CD4-positive, alpha-beta T cell treated with Interleukin-15 for 4 hours (primary cell): ENCODE measurements around the gene DHX32.
"Not testable (repeated sequence)": the region's sequence is repeated elsewhere in the genome, so short reads cannot be mapped to it uniquely, and the experiment has no call there.

ENCODE experiments used
- DNase-seq: peaks from one replicate; pipeline ENCODE4 v3.0.0-alpha.2; 2020; ENCODE audit warnings: low spot score

The DHX32 gene

DNA sequence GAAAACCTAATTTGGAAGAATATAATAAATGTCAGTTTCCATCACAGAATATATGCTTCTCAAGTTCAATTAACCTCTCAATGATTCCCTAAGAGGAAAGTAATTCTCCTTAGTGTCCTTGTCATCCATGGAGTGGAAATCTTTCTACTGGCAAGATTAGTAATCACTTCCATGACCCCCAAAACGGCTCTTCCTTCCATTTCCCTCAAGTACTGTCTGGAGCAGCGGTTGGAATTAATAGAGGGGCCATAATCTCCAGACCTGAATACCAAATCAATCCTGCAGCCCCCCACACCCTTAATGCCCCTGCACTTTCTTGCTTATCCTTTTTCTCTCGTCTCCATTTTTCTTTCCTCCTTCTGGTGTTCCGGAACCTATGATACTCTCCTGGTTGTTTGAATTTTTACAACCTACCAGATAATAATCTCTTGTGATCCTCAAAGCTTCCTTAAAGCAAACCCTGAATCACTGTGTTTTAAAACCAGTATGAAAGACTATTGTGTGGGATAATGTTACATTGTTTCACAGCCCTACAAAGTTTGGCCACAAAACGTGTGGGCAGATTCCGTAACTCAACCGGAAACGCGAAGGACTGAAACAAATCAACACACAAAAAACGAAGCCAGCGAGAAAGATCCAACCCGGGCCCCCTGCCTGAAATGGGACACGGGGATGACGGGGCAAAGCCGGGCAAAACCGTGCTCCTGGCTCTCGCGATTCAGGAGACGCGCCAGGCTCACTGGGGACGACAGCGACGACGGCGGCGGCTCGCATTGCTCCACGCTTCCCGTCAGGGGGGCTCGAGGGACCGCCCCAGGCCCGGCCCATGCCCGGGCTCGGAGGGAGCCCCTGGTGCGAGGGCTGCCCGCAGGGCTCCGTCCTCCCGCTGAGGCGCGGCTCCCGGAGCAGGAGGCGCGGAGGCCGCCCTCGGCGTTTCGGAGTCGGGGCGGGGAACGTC is 14.3 kb upstream of the DHX32 start:
- DNase-seq, result not testable (repeated sequence)

DNA sequence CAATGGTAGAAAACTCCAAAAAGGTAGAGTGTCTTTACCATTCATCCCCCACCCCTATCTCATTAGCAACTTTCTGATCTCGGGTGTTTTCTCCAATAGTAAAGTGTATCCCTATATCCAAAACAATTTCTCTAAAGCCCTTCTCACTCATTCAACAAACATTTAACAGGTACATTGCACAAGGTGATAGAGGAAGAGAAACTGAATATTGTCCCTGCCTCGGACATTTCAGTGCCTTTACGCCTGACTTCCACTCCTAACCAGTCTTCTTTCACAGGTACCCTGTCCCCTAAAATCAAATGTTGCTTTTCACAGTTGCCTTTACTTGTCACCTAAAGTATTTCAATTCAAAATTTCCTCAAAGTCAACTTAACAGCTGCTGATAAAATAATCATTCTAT is 13.1 kb upstream of the DHX32 start:
- not testable (repeated sequence) for DNase-seq

DNA sequence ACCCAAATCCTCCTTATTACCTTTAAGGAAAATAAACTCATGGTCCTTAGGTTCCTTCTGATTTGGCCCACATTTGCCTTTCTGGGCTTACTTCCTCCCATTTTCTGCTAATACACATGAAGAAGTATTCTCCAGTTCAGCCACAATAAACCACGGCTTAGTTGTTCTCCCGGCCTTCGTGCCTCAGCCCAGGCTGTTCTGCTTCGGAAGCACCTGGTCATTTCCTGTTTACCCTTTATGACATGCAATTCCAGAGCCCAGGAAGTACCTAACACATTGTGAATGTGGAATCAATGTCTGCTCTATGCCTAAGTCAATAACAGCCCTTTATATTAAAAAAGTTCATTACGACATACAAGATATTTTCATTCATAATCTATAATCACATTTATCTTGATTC is 11.3 kb upstream of the DHX32 start:
- not testable (repeated sequence) for DNase-seq

DNA sequence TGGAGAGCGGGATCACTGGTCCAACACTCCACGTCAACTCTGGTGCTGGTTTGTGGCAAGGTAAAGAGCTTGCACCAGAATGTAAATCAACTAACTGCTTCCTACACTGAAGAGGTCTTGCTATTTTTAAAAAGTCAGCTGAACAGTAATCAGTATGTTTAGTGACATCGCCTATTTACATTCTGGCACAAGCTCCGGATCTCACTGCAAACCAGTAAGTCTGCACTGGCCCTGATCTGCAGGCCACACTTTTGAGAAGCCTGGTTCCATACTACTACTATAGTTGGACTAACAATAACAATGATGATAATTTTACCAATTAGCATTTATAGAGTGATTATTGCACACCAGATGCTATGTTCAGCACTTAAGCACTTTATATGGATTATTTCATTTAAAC is 8.3 kb upstream of the DHX32 start:
- DNase-seq, result not testable (repeated sequence)

DNA sequence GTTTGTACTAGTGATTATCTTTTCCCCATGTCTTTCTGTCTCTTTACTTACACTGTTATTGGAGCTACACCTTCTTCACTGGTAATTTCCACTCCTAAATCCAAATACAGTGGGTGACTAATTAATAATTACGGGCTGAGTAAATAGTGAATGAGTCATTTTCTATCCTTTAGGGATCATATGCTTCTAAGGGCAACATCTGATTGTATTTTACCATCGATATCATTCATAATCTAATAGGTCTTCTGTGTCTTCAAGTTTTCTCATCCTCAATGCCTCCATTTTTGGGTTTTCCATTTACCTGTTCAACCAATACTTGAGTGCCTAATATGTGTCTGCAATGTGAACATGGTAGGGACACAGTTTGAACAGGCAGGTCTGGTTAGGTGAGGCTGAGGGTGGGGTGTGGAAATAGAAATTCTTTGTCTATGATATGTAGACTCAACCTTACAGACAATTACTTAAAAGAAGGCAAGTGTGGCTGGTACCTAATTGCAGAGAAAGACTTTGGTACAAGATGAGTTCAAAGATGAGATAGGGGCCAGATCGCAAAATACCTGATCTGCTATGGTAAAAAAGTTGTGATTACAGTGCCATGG is 5.9 kb upstream of the DHX32 start:
- no peak for DNase-seq

DNA sequence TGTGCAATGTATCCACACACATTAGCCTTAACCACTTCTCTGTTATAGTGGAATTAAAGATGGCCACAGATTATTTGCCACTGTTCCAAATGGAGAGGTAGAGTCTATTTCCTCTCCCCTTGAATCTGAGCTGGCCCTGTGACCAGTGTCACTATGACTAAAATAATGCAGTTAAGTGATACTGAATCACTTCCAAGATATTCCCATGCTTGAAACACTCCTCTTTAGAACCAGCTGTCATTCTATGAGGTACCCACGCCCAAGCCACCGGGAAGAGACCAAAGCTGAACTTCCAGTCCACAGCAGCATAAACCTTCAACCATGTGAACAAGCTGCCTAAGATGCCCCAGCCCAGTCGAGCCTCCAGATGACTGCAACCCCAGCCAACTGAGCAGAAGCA is 2.1 kb upstream of the DHX32 start:
- DNase-seq, result no peak

DNA sequence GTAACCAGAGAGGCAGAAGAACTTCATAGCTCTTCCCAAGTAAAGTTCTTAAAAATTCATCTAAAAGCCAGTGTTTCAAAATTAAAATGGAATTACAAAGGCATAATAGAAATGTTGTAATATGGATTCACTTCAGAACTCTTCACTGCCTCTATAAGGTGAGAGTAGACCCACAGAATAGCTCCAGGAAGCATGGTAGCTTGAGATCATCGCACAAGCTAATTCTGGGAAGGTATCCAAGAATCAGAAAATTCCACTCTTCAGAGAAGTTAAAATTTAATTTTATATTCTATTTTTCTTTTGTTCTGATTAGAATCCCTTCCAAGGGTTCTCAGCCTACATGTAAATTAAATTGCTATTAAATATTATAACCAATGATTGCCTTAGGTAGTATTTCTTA is 1.5 kb upstream of the DHX32 start:
- no peak for DNase-seq

DNA sequence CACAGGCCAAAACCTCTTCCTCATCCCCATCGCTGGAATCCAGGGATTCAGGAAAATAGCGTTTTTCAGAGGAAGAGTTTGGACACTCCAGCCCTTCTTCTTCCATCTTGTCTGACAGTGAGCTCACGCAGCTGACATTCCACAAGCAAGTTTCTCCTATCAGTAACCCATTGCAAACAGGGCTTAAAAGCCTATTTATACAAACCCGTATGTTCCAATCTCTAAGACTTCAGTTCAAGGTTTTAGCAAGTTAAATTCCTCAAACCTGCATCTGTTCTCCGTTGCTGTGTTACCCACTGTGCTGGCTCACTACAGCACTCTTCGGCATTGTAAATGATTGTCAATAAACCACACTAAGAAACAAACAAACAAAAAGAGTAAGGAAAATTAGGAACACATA is 373 bp downstream of the DHX32 start:
- no peak for DNase-seq

DNA sequence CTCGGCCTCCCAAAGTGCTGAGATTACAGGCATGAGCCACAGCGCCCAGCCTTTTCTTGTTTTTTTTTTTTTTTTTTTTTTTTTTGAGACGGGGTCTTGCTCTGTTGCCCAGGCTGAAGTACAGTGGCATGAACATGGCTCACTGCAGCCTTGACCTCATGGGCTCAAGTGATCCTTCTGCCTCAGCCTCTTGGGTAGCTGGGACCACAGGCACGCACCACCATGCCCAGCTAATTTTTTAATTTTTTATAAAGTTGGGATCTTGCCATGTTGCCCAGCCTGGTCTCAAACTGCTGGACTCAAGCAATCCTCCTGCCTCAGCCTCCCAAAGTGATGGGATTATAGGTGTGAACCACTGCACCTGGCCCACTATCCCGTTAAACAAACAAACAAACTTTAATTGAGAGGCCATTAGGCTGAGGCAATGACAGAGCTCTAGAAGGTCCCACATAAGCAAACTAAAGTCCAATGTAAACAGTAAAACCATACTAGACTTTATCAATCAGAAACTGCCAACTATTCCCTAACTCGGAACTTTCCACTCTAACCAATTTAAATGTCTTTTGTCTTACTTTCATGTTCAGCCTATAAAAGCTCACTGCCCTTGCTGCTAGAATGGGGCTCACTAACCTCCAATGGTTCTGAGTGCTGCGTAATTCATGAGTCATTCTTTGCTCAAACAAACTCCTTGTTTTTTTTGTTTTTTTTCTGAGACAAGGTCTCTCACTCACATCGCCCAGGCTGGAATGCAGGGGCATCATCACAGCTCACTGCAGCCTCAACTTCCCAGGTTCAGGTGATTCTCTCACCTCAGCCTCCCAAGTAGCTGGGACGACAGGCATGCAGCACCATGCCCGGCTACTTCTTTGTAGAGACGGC is 1.9 kb downstream of the DHX32 start:
- DNase-seq, result no peak

DNA sequence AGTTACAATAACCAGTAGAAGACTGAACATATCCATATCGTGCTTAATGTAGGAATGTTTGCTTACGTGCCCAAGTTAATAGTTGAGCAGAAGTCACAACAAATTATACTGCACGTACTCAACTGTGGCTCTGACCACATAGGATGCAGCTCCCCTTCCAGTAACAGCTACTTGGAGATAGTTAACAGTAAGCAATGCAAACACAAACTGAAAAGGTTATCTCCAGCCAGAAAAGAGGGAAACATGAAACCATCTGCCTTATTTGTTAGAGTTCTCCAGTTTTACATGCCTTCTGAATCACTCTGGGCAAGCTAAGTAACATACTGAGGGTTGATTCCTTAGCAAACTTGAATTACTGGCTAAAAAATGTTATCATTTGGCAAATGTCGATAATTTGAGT is 9.8 kb downstream of the DHX32 start:
- DNase-seq, result no peak

DNA sequence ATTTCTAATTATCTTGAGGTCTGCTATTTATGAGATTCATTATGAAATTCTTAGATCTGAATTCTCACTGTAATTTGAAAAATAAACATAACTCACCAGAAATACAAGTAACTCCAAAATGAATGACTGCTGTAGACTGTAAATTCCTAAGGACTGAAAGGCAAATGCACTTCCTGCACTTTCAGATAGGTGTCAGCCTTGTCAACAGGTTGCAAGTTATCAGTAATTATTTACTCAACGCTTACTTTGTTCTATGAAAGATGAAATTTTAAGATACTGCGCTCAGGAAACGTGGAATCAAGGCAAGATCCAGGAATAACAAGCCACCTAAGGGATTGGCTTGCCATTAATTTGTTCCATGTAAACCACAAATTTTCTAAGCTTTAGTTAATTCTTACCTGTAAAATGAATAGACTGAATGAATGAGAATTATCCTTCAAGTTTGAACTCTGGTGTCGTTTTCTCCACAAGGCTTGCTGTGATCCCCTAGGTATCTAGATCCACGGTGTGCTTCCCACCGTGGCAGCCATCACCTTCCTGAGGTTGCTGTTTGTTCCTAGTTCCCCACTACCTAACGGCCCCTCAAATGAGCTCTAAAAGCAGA is 12.6 kb downstream of the DHX32 start:
- DNase-seq, result peak; percentile 10

DNA sequence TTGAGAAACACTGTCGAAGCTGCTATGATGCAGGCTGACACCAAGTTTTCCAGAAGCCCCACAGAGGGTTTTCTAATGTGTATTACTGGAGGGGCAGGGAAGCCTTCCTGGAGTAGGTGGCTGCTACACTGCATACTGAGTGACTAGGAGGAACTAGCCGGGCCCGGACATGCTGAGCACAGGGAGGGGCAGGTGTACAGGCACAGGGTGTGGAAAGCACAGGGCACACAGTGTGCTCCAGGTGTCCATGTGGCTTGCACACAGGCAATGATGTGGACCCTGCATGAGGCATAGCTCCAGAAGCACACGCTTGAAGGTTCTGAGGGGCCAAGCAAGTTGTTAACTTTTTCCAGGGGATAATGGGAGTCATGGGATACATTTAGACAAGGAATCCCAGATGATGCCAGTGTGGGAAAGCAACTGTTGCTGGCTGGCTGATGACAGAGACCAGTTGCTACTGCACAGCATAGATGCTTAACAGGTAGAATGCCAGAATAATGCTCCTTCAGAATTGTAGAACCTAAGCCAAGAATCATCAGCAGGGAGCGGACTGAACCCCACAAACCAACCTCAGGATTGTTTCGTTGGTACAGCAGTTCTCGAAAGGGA is 14.6 kb downstream of the DHX32 start:
- DNase-seq, result no peak

DNA sequence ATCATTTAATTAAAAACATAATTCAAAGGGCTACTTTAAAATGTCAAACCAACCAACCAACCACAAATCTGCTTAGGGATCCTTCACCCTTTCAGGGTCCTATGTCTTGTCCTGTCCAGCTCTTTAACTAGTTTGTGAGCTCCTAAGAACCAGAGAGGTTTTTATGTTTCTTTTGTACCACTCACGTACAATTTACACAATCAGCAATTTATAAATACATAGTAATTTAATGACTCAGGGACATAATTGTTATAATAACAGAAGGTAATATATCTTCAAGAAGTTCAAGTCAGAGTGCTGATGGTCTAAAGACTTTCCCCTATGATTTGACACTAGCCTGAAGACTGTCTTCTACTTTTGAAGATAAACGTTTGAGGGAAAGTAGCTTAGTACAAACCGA is 16.0 kb downstream of the DHX32 start:
- no peak for DNase-seq

DNA sequence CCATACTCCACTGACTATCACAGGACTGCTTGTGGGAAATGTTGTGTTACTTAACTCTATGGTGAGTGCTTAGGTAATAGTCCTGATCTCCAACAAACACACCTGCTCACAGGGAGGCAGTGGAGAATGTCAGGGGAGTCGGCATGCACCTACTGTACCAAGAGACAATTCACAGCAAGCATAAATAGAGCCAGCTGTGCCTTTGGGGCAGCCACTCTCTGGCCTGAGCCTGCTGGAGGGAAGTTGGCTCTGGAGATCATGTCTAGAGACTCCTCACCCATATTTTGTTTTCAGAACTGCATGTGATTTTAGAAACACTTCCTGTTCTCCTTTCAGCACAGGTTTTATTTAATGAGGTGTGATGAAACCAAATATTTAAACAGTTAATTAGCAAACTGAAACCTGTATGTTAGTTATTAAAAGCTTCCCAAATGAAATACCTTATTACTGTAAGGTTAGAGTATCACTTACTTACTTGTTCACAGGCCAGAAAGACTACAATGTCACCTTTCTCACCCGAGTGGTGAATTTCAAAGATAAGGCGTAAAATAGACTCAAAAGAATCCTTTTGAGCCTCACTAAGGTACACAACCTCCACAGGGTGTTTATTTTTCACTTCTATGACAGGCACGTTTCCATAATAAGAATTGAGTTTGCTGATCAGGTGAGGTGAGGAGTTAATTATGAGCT is 21.8 kb downstream of the DHX32 start:
- no peak for DNase-seq

DNA sequence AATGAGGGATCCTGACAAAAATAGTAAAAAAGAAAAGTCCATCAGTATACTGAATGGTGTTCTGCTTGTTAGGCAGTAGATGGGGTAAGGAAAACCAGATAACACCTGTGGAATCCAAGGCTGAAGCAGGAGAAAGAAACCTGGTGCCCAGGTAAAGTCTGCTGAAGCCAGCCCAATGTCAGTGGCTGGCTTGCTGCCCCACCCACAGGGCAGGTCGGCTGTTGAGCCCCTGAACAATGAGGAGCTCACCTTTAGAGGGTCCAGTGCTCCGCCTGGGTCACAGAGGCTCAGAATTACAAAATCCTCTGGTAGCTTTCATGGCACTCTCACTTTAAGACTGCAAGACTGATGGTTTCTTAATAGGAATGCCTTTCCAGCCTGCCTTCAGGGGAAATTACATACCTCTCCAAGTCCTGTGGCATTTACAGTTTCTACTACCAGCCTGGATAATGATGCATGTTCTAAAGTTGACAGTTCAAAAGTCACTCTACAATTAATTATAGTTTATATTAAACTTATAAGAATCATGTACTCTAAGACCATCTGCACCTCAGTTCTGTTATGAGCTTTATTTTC is 23.8 kb downstream of the DHX32 start:
- no peak for DNase-seq

DNA sequence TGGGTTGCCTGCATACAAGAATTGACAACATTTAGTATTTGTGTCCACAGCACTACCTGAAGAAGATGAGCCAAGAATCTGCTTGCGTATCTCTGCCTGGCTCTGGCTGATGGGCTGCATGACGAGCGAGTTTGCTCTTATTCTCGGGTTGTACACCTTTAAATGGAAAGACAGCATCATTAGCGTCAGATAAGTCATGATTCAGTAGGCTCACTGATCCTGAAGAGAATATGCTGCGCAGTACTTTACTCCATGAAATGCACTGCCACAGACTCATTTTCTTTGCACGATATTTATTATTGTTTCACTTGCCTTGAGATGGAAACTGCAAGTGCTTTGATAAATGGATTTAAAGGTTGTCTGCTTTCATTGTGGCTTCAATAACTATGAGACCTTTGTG is 28.6 kb downstream of the DHX32 start:
- no peak for DNase-seq

DNA sequence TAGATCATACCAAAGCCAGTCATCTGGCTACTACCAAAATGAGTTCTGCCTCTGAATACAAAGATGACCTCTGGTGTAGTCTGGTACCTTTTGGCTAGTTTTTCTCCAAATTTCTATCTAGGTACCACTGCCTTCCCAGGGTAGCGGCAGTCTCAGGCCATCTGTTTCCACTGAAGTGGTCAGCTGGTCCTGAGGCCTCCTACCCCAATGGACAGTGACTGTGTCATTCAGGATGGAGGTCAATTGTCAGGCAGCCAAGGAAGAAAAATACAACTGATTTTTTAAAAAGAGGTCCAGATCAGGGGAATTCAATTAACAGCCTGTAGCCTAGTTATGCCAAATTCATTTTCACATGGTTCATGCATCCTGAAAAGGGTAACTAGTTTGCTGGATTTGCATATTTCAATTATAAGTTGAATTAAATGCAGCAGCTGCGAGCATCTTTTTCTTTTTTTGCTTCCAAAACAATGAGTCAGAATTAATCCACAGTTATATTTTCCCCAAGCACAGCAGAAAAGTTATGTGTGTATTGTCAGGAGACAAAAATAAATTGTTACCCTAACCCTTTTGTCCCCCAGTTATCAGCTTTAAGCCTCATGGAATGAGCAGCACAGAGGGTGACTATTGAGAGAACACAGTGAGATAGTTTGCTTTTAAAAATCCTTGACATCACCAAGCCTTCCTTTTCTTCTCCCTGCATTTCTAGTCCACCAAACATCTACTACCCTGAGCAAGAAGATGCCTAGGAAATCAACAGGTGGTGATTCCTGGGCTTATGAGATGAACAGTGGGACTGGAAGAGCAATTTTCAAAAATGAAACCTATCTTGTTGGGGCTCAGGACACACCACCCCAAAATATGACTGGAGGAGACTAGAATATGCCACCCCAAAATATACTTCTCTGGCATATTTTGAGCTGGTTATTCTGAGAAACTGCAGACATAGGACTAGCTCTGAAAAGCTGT is 30.0 kb downstream of the DHX32 start:
- DNase-seq, result no peak

DNA sequence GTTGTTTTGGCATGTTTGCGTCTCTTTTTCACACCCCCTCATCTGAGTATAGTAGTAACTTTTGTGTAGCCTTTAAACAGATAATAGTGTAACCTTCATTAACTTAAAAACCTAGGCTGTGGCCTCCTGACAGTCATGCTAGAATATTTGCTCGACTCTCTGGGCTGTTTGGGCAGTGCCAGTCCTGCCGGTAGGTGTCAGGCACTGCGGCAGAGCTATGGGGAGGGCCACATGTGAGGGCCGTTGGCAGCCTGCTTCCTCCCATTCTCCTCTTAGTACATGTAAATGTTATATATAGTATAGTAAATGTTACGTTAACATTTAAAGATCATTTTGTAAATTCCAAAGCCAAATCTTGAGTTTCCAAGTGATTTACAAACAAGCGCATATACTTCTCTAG is 31.6 kb downstream of the DHX32 start:
- no peak for DNase-seq

DNA sequence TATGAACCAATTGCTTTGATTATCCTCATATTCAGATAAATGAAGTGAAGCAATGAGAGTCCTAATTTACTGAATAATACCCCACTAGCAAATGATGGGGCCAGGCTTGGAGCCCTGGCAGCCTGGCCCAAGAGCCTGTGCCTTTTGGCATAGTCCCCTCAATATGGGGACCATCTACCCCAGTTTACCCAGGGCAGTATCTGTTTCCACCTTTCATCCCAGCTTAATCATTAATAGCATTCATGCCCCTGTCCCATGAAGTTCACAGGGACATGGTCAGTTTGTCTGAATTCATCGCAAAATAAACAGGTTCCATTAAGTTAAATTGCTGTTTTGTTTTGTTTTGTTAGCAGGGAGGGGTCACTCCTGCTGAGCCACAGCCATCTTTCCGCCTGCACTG is 32.2 kb downstream of the DHX32 start:
- DNase-seq, result no peak

DNA sequence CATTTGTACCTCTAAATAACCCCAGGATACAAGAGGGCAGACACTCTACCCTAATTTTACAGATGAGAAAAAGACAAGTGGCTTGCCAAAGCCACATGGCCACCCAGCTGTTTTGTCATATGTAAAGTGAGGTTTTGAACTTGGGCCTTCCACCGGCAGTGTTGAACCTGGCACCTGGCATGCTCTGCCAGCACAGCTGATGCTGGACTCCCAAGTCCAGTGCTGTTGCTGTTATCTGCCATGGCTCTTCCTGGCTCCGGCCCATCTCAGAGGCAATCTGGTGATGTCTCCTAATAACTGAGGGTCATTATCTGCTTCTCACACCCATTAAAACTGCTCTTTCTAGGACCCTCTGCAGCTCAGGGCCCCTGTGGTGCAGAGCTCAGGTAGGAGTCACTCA is 32.7 kb downstream of the DHX32 start:
- DNase-seq, result no peak
